A673 (cell line): ENCODE measurements around the gene TNS3. TPM values are rescaled to one million over a fixed set of nuclear protein-coding genes. Genes with fewer than 3 reads are reported as not detected.
"Not testable (repeated sequence)": the region's sequence is repeated elsewhere in the genome, so short reads cannot be mapped to it uniquely, and the experiment has no call there.

Experiments used
- BruUV-seq: library from RNA; stranded (reverse); fragments of 400-500 nt; replicated peaks from 2 replicates; lab custom pipeline; 2021; lab: Mats Ljungman, UMichigan
- CTCF ChIA-PET: fragments of 300-600 bp; sonication (Branson Sonifier 250); formaldehyde crosslinking; loops from one replicate; lab custom pipeline; 2022; ENCODE audit warnings: antibody characterized with exemption; lab: Charles Lee
- POLR2A ChIA-PET: fragments of 300-600 bp; sonication (Branson Sonifier 250); formaldehyde crosslinking; loops from one replicate; lab custom pipeline; 2022; ENCODE audit warnings: antibody characterized with exemption; ENCODE audit not compliant: low non-redundant PET; lab: Charles Lee
- DNase-seq: peaks from one replicate; pipeline ENCODE4 v3.0.0-alpha.2; 2015; ENCODE audit warnings: low spot score
- H3K27ac ChIP-seq: fragments of 200-600 bp; sonication (generic); 2 replicates; pipeline ENCODE4 v1.5.1; 2016; ENCODE audit warnings: mixed run types, low read depth, mild to moderate bottlenecking, mixed read lengths, antibody characterized with exemption, low read length; ENCODE audit not compliant: poor library complexity, severe bottlenecking
- H3K27me3 ChIP-seq: fragments of 200-600 bp; sonication (generic); replicated peaks from 2 replicates; pipeline ENCODE4 v1.6.1; 2017; ENCODE audit warnings: mixed run types, low read depth, mild to moderate bottlenecking, mixed read lengths, antibody characterized with exemption, low read length; ENCODE audit not compliant: insufficient read depth, poor library complexity
- H3K36me3 ChIP-seq: fragments of 200-600 bp; sonication (generic); 2 replicates; pipeline ENCODE4 v1.6.1; 2016; ENCODE audit warnings: mixed run types, mild to moderate bottlenecking, mixed read lengths, antibody characterized with exemption, low read length; ENCODE audit not compliant: insufficient read depth, poor library complexity, severe bottlenecking
- H3K4me1 ChIP-seq: fragments of 200-600 bp; sonication (generic); 2 replicates; pipeline ENCODE4 v1.6.1; 2017; ENCODE audit warnings: mixed run types, mild to moderate bottlenecking, mixed read lengths, antibody characterized with exemption, low read length; ENCODE audit not compliant: insufficient read depth, poor library complexity, severe bottlenecking
- H3K4me3 ChIP-seq: fragments of 200-600 bp; sonication (generic); 2 replicates; pipeline ENCODE4 v1.5.1; 2016; ENCODE audit warnings: low read depth, mixed run types, mild to moderate bottlenecking, mixed read lengths, low read length; ENCODE audit not compliant: poor library complexity, severe bottlenecking
- H3K9me3 ChIP-seq: fragments of 200-600 bp; sonication (generic); 2 replicates; pipeline ENCODE4 v1.6.1; 2016; ENCODE audit warnings: mixed run types, low read depth, mild to moderate bottlenecking, mixed read lengths, antibody characterized with exemption, low read length; ENCODE audit not compliant: poor library complexity, severe bottlenecking
- EZH2 ChIP-seq: fragments of 200-600 bp; sonication (generic); IDR thresholded peaks from 2 replicates; pipeline ENCODE4 v1.6.1; 2017; ENCODE audit warnings: borderline replicate concordance, low read depth, mild to moderate bottlenecking, mixed read lengths, antibody characterized with exemption, low read length; ENCODE audit not compliant: poor library complexity, severe bottlenecking
- intact Hi-C: fragments of 100-400 bp; cut with micrococcal nuclease; formaldehyde crosslinking; loops from one replicate; pipeline ENCODE4 v1.10.0; 2022; ENCODE audit not compliant: unreplicated experiment
- total RNA-seq: library from RNA; stranded (reverse); gene quantifications from 2 replicates; pipeline ENCODE4 v1.2.3, GENCODE V29; 2021
- TF ChIP-seq, protein P1 (sequence below): fragments of 300-800, 200-600 bp; sonication (generic); conservative IDR thresholded peaks from 2 replicates; pipeline ENCODE4 v1.5.1; 2017; ENCODE audit warnings: low read depth, mild to moderate bottlenecking, antibody characterized with exemption, low read length, moderate library complexity, mixed read lengths

TNS3 gene
- total RNA-seq, 1 experiment from 2014 or later: not detected

DNA sequence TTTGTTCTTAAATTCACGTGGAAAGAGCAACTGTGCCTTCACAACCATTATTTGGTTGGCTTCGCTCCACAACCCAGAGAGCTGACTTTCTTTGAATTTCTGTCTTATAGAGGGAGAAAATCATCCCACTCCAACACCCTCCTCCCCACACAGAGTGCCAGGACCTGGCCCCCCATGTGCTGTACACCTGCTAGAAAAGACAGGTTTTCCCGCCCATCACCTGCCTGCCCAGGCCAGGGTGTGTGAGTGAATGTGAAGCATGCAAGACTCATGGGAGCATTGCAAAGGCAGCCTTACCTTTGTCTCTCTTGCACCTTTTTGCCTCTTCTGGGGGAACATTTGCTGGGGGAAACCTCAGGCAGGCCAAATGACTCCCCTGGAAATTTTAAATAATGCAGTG, 319.0 kb downstream of the TNS3 start:
- no TSS peak for BruUV-seq
- no peaks in the 10 kb centered on the region for H3K36me3 ChIP-seq
- no peaks in the 10 kb centered on the region for H3K27me3 ChIP-seq
- DNase-seq: no peak
- no peak overlapping the region for H3K4me3 ChIP-seq
- no peaks in the 10 kb centered on the region for H3K9me3 ChIP-seq
- TF ChIP-seq, protein P1, sequence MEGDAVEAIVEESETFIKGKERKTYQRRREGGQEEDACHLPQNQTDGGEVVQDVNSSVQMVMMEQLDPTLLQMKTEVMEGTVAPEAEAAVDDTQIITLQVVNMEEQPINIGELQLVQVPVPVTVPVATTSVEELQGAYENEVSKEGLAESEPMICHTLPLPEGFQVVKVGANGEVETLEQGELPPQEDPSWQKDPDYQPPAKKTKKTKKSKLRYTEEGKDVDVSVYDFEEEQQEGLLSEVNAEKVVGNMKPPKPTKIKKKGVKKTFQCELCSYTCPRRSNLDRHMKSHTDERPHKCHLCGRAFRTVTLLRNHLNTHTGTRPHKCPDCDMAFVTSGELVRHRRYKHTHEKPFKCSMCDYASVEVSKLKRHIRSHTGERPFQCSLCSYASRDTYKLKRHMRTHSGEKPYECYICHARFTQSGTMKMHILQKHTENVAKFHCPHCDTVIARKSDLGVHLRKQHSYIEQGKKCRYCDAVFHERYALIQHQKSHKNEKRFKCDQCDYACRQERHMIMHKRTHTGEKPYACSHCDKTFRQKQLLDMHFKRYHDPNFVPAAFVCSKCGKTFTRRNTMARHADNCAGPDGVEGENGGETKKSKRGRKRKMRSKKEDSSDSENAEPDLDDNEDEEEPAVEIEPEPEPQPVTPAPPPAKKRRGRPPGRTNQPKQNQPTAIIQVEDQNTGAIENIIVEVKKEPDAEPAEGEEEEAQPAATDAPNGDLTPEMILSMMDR: no peak
- no peak for TF ChIP-seq EZH2
- no peaks in the 10 kb centered on the region for H3K4me1 ChIP-seq
- POLR2A ChIA-PET: no interaction called here
- no peak overlapping the region for H3K27ac ChIP-seq
- CTCF ChIA-PET: no interaction called here
- intact Hi-C loops: no loop called here

GRCh38 chr7:47262160-47262559, 319.8 kb downstream of the TNS3 start:
- POLR2A ChIA-PET, H3K4me1 ChIP-seq, H3K27ac ChIP-seq, H3K9me3 ChIP-seq, H3K27me3 ChIP-seq, intact Hi-C loops, H3K36me3 ChIP-seq, CTCF ChIA-PET, H3K4me3 ChIP-seq, BruUV-seq, DNase-seq: not testable (repeated sequence)

GRCh38 chr7:47260270-47260669, 321.6 kb downstream of the TNS3 start:
- H3K27ac ChIP-seq: no peak overlapping the region
- H3K4me3 ChIP-seq: no peak overlapping the region
- no peaks in the 10 kb centered on the region for H3K9me3 ChIP-seq
- no peaks in the 10 kb centered on the region for H3K27me3 ChIP-seq
- ChIA-PET POLR2A (no interaction called here), CTCF (no interaction called here)
- DNase-seq: no peak
- BruUV-seq: no TSS peak
- no peaks in the 10 kb centered on the region for H3K36me3 ChIP-seq
- intact Hi-C loops: no loop called here
- TF ChIP-seq EZH2: no peak
- TF ChIP-seq, protein P1: no peak
- no peaks in the 10 kb centered on the region for H3K4me1 ChIP-seq

DNA sequence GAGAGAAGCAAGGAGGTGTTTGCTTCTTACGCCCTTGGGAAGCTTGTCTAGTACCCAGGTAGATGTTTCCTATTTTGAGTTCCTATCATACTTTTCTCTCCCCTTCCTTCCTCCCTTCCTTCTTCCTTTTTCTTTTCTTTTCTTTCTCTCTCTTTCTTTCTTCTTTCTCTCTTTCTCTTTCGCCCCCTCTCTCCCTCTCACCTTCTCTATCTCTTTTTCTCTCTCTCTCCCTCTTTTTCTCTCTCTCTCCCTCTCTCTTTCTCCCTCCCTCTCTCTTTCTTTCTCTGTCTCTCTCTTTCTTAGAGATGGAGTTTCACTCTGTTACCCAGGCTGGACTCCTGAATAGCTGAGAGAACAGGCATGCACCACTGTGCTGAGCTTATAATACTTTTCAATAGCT, 322.2 kb downstream of the TNS3 start:
- H3K4me1 ChIP-seq: no peaks in the 10 kb centered on the region
- no TSS peak for BruUV-seq
- H3K27ac ChIP-seq: no peak overlapping the region
- TF ChIP-seq EZH2: no peak
- TF ChIP-seq, protein P1: no peak
- intact Hi-C loops: loop anchor here (10.0 kb wide), 1 partner anchor 1335 kb away; the partner anchor contains the start of gene IGFBP3
- H3K4me3 ChIP-seq: no peak overlapping the region
- POLR2A ChIA-PET: no interaction called here
- H3K9me3 ChIP-seq: no peaks in the 10 kb centered on the region
- H3K27me3 ChIP-seq: no peaks in the 10 kb centered on the region
- no peaks in the 10 kb centered on the region for H3K36me3 ChIP-seq
- no peak for DNase-seq
- CTCF ChIA-PET: no interaction called here
